Activated naive CD8-positive, alpha-beta T cell treated with anti-CD3 and anti-CD28 coated beads, Interleukin-2, amount 50 U/mL, for 16 hours (primary cell): ENCODE measurements around the gene FAM174B.

Experiments used
- DNase-seq: peaks from one replicate; pipeline ENCODE4 v3.0.0-alpha.2; 2020; ENCODE audit warnings: low read depth, low spot score

FAM174B gene

DNA sequence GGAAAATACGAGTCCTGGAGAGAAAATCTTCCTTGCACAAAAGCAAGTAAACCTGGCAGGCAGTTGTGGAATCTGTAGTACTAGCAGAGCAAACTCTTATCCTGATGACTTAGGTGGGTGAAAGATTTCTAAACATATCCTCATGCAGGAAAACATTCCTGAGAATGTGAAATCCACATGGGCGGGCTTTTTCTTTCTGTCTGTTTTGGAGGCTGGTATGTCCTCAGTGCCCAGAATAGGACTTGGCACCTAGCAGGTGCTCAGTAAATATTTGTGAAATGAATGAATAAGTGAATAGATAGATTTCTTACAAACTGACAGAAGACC is 53.3 kb downstream of the FAM174B start:
- no peak for DNase-seq

GRCh38 chr15:92601592-92602266 is 53.8 kb downstream of the FAM174B start:
- no peak for DNase-seq

- no peak for DNase-seq
Measured at GRCh38 chr15:92600856-92601255, 54.7 kb downstream of the FAM174B start.

- DNase-seq, result no peak
Measured at GRCh38 chr15:92599394-92599970, 56.1 kb downstream of the FAM174B start.

GRCh38 chr15:92597548-92597947 is 58.0 kb downstream of the FAM174B start:
- DNase-seq, result no peak

- DNase-seq, result no peak
Measured at GRCh38 chr15:92596623-92597022, 59.0 kb downstream of the FAM174B start.

DNA sequence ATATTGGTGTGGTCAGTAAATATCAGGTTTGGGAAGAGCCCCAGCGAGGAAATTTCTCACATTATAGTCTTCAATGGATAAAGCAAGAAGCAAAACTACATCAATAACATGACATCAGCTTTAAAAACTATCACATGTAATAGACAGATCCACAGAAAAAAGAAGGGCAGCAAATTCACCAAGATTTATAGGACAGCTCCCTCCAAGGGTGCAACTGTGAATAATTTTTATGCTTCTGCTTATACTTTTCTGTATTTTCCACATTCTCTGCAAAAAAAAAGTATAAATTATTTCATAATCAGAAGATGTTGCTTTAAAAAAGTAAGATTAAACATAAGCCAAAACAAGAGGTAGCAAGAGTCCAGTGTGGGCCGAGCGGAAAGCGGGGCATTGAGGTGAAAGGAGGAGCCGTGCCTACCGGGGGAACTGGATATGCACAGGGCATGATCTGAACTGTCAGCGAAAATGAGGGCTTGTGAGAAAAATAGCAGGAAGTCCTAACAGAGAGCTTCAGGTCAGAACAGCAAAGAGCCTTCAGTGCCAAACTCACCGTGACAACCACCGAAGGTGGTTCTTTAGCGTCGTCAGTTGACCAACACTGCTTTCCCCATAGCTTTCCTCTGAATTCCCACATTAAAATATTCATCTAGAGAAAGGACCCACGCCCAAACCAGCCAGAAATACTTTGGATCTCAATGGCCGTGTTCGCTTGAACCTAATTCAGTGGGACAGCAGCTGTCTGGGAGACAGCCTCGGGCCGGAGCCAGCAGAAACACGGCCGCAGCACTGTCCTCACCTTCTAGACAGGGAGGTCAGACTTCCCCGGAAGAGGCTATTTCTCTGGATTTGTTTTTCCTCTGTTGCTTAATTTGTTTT is 59.8 kb downstream of the FAM174B start:
- DNase-seq, result no peak

DNA sequence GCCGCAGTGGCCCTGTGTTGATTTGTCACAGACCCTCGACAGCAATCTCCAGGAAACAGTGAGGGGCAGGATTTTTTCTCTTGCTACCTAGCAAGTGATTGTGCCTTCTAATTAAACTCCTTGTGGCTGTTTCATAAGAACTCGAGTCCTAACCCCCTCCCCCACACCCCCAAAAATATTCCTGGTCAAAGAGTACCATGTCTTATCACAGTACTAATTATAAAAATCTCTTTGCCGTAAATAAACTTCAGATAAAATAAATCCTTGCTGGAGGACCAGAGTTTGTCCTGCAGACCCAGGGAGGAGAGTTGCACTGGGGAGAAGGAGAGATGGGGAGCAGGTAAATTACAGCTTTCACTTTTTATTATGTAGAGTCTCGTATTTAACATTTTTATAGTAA is 64.3 kb downstream of the FAM174B start:
- no peak for DNase-seq

DNA sequence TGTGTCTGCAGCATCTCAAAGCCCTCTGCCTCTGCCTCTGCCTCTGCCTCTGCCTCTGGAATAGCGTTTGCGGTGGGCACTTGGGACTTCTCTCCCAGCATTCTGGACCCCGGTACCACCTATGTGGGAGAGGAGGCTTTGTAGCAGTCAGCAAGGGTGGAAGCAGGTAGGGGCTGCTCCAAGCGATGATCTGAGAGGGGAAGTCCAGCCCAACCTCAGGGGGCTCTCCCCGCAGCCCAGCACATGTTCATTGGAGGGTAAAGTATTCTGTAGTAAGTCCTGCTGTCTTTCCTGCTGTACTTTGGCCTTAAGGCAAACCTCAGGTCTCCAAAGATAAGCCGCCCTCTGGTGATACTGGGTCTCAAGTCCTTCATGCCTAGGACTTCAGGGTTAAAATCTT is 68.6 kb downstream of the FAM174B start:
- no peak for DNase-seq

DNA sequence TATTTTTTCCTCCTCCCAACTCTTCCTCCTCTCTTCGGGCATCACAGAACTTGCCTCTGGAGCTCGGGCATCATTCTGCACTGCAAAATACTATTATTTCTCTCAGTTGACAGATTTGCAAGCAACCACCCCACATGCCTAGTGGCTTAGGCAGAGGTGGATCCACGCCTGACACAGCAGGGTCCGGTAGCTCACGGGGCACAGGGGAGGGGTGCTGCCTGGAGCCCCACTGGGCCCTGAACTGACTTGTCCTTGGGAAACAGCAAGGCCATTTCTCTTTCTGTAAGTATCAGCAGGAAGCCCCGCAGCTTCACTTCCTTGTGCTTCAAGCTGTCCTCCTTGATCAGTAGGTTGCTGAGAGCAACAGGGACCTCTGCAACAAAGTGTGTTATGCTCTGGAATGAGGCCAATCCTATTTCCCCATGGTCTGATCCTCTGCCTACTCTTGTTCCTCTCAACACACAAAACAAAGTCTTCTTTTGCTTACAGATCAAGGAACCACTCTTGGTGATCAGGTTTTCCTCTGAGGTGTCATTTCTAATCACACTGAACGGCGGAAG is 69.1 kb downstream of the FAM174B start:
- no peak for DNase-seq

DNA sequence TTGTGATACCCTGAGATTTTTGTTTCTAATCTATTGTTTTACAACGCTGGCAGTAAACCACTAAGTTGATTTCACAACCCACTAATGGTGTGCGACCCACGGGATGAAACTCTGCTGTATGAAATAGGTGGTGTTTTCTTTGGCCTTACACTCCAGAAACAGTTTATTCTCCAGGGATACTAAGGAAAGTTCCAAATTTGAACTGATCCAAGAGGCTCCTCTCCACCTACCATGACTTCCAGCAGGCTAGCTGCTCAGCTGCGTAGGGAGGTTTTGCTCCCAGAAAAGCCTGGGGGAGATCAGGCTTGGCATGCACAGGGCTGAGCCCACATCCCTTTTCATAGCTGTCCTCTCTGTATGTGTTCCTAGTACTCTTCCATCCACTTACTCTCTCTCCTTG is 71.5 kb downstream of the FAM174B start:
- no peak for DNase-seq

DNA sequence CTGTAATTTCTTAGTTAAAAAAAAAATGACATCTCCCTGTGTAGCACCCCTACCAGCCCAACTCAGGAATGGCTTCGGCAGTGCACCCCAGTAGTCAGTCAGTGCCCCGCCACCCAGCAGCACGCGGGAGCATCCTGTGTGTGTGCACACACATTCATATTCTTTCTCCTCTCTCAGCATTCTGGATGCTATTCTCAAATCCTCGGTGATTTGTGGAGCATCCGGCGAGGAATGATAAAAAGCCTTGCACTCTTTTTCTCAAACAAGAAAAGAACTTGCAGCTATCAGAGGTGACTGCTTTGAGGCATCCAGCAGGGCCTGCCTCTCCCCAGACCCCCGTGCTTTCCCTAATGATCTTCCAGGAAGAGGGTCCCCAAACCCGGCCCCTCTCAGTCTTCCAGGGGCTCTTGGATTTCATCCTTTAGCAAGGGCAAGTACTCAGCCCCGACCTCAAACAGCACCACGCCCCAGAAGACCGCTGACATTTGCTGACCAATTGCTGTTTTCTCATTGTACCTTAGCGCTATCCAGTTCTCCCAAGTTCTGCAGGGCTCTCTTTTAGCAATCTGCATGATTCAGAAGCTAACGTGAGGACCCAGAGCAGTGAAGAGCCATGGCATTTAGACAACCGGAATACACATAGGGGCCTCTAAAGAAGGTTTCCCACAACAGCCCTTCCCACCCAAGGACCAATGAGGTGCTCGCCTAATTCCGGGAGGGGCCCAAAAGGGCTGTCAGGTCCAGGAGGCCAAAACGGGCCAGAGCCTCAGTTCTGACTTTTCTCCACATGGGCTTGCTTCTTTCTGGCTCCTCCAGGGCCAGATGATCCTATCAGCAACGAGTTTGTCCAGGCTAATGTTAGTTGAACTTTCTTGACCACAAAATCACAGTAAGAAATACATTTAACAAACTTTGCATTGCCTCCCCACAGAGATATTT is 72.2 kb downstream of the FAM174B start:
- no peak for DNase-seq

DNA sequence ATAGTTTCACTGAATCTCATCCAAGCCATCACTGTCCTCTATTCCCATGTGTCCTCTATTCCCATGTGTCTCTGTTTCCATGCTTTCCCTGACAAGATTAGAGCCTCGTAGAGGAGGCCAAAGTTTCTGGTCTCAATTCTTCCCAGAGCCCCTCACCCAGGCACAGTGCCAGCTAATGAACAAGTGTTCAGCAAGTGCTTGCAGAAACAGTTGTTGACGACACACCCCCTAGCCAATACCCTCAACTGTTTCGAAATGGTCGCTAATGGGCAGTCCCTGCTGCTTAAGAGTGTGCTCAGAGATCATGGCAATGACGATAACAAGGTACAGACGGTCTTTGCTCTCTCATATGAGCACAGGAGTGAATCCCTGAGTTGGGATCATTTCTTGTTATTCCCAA is 73.4 kb downstream of the FAM174B start:
- DNase-seq, result no peak

DNA sequence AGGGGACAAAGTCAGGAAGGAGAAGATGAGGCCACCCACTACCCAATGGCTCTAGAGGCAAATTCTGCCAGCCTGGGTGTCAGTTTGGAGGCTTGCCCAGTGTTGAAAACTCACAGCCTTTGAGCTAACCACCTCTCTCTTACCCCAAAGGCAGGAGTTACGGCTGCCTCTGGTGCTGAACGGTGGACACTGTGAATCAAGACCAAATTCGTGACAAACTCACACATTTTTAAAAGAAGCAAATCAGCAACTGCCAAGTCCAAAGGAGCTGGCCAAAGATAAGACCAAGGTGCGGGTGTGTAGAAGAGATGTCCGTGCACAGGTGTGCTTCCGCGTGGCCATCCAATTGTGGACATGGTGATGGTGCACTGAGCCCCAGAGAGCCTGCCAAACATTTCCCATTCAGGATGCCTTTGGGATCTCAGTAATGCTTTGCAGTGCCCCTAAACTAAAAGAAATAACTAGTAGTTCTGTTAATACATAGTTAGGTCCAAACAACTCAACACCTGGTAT is 74.6 kb downstream of the FAM174B start:
- no peak for DNase-seq

GRCh38 chr15:92580521-92580920 is 75.1 kb downstream of the FAM174B start:
- no peak for DNase-seq

DNA sequence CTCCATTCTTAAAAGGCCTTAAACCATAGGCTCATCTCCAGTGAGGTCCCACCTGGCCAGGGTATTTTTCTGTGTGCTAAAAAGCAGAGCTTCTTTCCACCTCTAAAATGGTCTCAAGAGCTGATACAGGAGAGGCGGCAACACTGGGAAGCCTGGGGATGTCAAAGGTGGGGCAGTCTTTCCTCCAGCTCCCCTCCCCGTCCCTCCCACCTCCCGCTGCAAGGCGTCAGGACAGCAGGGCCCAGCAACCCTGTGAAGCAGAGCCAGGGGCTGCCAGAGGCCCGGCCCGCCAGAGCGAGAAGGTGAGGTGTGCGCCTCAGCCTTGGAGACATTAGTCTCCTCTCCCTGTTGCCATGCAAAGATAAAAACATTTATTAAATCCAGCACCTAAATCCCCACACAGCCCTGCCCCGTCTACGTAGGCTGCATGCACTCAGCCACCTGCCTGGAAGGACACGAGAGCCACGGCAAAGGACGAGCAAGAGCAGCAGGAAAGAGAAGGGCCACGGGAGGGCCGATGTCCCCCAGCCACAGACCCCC is 75.6 kb downstream of the FAM174B start:
- no peak for DNase-seq

DNA sequence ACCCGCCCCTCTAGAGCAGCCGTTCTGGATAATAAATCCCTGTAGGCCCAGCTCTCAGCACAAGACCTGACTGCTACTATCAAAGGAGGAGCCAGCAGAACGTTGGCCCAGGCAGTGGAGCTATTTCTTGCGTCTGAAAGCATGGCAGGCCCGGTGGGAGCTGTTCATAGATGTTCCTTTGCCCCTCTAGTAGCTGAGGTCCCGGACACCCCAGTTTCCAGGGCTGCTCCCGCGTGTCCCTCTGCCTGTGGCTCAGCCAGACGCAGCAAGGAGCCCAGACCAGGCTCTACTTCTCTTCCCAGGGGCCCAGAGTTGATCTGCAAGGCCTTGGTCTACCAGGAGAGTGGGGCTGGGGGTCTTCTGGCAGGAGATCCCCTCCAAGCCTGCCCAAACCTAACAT is 76.1 kb downstream of the FAM174B start:
- no peak for DNase-seq

DNA sequence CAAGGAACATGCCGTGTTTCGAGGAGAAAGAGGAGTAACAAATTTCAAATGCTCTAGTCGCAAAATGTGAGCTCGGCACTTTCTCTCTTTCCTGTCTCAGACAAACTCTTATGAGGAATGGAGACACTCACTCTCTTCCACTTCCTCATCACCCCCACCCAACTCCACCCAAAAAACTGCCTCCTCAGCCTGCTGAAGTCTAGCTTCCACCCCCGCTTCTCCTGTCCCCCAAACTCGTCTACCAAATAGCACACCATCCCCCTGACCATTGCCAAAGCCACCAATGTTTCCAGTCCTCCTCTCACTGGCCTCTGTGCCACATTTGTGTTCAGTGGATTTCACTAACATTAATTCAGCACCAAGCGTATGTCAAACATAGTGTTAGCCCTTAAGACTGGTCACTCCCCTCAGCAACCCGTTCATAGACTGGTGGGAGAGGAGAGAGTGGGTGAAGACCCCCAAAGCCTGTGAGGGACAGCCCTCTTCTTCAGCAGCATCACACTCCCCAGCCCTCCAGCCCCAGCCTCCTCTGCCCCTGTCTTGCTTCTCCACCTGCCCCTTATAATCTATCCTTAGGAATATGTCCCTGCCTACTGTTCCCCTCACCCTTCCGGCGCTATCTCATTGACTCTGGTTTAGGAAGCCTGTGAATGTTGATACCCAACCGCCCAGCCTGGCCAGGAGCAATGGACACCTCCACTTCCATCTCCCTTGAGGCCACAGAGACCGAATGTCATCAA is 77.3 kb downstream of the FAM174B start:
- DNase-seq, result no peak

GRCh38 chr15:92576597-92577200 is 78.9 kb downstream of the FAM174B start:
- DNase-seq, result no peak

- DNase-seq, result no peak
Measured at GRCh38 chr15:92574566-92574965, 81.0 kb downstream of the FAM174B start.
